Measurements from ENCODE around the gene EGFR. TPM values are rescaled to one million over a fixed set of nuclear protein-coding genes. Genes with fewer than 3 reads are reported as not detected.

The EGFR gene
- total RNA-seq, 1 donor from 2014 or later, result 62.7 TPM

GRCh38 chr7:55060085-55060484 lies 41.3 kb downstream of the EGFR start:
- Histone ChIP-seq H3K36me3 (no peaks in the 10 kb centered on the region), H3K27me3 (ENCODE audit: low read depth) (no peaks in the 10 kb centered on the region), H3K4me1 (peaks cover 29% of the 10 kb centered on the region), H3K9me3 (no peaks in the 10 kb centered on the region), H3K4me3 (no peak overlapping the region), H3K27ac (no peak overlapping the region)
- DNase-seq, result no peak
- intact Hi-C loops (cut with DNase I), result no loop called here
- no peak for ATAC-seq
- TF ChIP-seq CTCF (IDR thresholded peaks at IDR 0.05), result no peak

- ATAC-seq (no peak), DNase-seq (no peak)
- Histone ChIP-seq H3K9me3 (no peaks in the 10 kb centered on the region), H3K27ac (no peak overlapping the region), H3K36me3 (no peaks in the 10 kb centered on the region), H3K4me1 (peaks cover 34% of the 10 kb centered on the region), H3K27me3 (ENCODE audit: low read depth) (no peaks in the 10 kb centered on the region), H3K4me3 (no peak overlapping the region)
- TF ChIP-seq CTCF (IDR thresholded peaks at IDR 0.05), result no peak
- intact Hi-C loops (cut with DNase I), result no loop called here
Observed at GRCh38 chr7:55060636-55061022, 41.8 kb downstream of the EGFR start.

GRCh38 chr7:55061726-55062499 lies 43.1 kb downstream of the EGFR start:
- ATAC-seq (no peak), DNase-seq (no peak)
- intact Hi-C loops (cut with DNase I), result no loop called here
- H3K27ac ChIP-seq, result no peak overlapping the region
- H3K4me1 ChIP-seq, result peaks cover 46% of the 10 kb centered on the region
- no peaks in the 10 kb centered on the region for H3K27me3 ChIP-seq (ENCODE audit: low read depth)
- H3K36me3 ChIP-seq, result no peaks in the 10 kb centered on the region
- no peaks in the 10 kb centered on the region for H3K9me3 ChIP-seq
- no peak for TF ChIP-seq CTCF (IDR thresholded peaks at IDR 0.05)
- H3K4me3 ChIP-seq, result no peak overlapping the region

GRCh38 chr7:55063061-55063460 lies 44.2 kb downstream of the EGFR start:
- peaks cover 48% of the 10 kb centered on the region for H3K4me1 ChIP-seq
- no peak for TF ChIP-seq CTCF (IDR thresholded peaks at IDR 0.05)
- no peaks in the 10 kb centered on the region for H3K9me3 ChIP-seq
- intact Hi-C loops (cut with DNase I), result no loop called here
- no peak overlapping the region for H3K4me3 ChIP-seq
- DNase-seq, result no peak
- H3K27me3 ChIP-seq (ENCODE audit: low read depth), result no peaks in the 10 kb centered on the region
- ATAC-seq, result no peak
- H3K36me3 ChIP-seq, result no peaks in the 10 kb centered on the region
- no peak overlapping the region for H3K27ac ChIP-seq

GRCh38 chr7:55063633-55064032 lies 44.8 kb downstream of the EGFR start:
- intact Hi-C loops (cut with DNase I), result no loop called here
- ATAC-seq (no peak), DNase-seq (no peak)
- no peaks in the 10 kb centered on the region for H3K36me3 ChIP-seq
- H3K4me3 ChIP-seq, result no peak overlapping the region
- H3K27ac ChIP-seq, result no peak overlapping the region
- no peak for TF ChIP-seq CTCF (IDR thresholded peaks at IDR 0.05)
- H3K9me3 ChIP-seq, result no peaks in the 10 kb centered on the region
- H3K4me1 ChIP-seq, result peaks cover 48% of the 10 kb centered on the region
- no peaks in the 10 kb centered on the region for H3K27me3 ChIP-seq (ENCODE audit: low read depth)
